KOPT-K1 (cell line): ENCODE measurements around the gene ATP4A.
"Not testable (repeated sequence)": the region's sequence is repeated elsewhere in the genome, so short reads cannot be mapped to it uniquely, and the experiment has no call there.

ENCODE experiments used
- H3K27ac ChIP-seq: fragments of 200-600 bp; sonication (generic); 2 replicates; pipeline ENCODE4 v1.5.1; 2016; ENCODE audit warnings: antibody characterized with exemption, mild to moderate bottlenecking, low read depth, low read length; ENCODE audit not compliant: poor library complexity, severe bottlenecking
- H3K36me3 ChIP-seq: fragments of 200-600 bp; sonication (generic); 2 replicates; pipeline ENCODE4 v1.5.1; 2017; ENCODE audit warnings: antibody characterized with exemption, mild to moderate bottlenecking, low read length, moderate library complexity; ENCODE audit not compliant: insufficient read depth
- H3K9me3 ChIP-seq: fragments of 200-600 bp; sonication (generic); 2 replicates; pipeline ENCODE4 v1.5.1; 2017; ENCODE audit warnings: antibody characterized with exemption, low read length, mild to moderate bottlenecking; ENCODE audit not compliant: insufficient read depth, poor library complexity, severe bottlenecking

The ATP4A gene

GRCh38 chr19:35563207-35563829 lies at the start of gene ATP4A:
Gene ATP4A, minus strand, starts transcription at chr19:35563658. Its CDS starts 29 bp downstream, at chr19:35563629.
- Histone ChIP-seq H3K27ac (no peak within 1 kb of the TSS), H3K36me3 (no peaks in the 10 kb centered on the region), H3K9me3 (no peaks in the 10 kb centered on the region)

DNA sequence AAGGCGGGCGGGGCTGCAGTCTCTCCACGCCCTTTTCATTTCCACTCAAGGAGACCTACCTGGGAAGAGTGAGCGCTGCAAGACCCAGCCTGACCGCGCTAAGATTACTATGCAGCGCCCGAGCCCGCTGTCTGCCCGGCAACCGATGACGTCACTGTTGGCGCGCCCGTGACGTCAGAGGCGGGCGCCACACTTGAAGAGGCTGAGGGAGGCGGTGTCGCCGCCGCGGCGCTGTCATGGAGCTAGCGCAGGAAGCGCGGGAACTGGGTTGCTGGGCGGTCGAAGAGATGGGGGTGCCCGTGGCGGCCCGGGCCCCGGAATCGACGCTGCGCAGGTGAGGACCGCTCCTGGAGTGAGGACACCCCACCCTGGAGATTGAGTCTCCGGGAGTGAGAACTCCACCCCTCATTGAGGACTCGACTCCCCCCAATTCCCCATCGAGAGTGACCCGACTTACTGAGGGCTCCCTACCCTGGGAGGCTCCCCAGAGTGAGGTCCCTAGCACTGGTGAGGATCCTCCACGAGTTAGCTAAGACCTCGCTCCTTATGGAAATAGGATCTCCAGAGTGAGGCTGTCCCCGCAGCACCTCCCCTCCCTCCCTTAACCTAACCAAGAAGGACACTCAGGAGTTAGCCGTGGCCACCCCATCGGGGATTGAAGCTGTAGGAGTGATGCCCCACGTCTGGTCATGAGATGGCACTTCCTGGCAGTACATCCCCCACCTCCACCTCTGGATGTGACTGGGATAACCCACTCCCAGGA lies 49.3 kb upstream of the ATP4A start, which contains the start of gene HAUS5:
TSS of gene HAUS5 (plus strand) at position 177 of the 763 bp plus-strand sequence. CDS start at position 237, 60 bp downstream.
- peak within 1 kb of the TSS; percentile 86 for H3K27ac ChIP-seq
- peaks cover 6% of the 10 kb centered on the region for H3K9me3 ChIP-seq
- H3K36me3 ChIP-seq = peaks cover 31% of the 10 kb centered on the region

DNA sequence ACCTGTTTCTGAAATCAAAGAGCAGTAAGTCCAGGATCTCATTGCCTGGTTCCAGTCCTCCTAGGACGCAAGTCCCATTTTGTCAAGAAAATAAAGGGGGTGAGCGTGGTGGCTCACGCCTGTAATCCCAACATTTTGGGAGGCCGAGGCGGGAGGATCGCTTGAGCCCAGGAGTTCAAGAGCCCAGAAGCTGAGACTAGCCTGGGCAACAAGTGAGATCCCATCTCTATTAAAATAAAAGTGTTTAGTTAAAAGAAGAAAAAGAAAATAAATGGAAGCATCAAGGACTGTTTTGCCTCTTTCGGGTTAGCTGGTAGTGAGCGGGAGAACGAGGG lies 48.7 kb upstream of the ATP4A start:
- Histone ChIP-seq H3K27ac (no peak overlapping the region), H3K36me3 (peaks cover 26% of the 10 kb centered on the region), H3K9me3 (peaks cover 12% of the 10 kb centered on the region)

GRCh38 chr19:35609851-35610353 lies 46.4 kb upstream of the ATP4A start:
- Histone ChIP-seq H3K36me3 (peaks cover 4% of the 10 kb centered on the region; the same call in 1 of the 2 replicates), H3K27ac (no peak overlapping the region), H3K9me3 (peaks cover 18% of the 10 kb centered on the region)

GRCh38 chr19:35608251-35608650 lies 44.8 kb upstream of the ATP4A start:
- peaks cover 18% of the 10 kb centered on the region for H3K9me3 ChIP-seq
- H3K27ac ChIP-seq = no peak overlapping the region
- H3K36me3 ChIP-seq = no peaks in the 10 kb centered on the region

- H3K27ac ChIP-seq = no peak overlapping the region
- no peaks in the 10 kb centered on the region for H3K36me3 ChIP-seq
- peaks cover 18% of the 10 kb centered on the region for H3K9me3 ChIP-seq
These were observed 44.2 kb upstream of the ATP4A start for GRCh38 chr19:35607661-35608060.

DNA sequence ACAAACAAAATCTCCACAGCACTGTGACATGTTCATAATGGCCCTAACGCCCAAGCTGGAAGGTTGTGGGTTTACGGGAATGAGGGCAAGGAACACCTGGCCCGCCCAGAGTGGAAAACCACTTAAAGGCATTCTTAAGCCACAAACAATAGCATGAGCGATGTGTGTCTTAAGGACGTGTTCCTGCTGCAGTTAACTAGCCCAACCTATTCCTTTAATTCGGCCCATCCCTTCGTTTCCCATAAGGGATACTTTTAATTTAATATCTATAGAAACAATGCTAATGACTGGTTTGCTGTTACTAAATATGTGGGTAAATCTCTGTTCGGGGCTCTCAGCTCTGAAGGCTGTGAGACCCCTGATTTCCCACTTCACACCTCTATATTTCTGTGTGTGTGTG lies 43.7 kb upstream of the ATP4A start:
- H3K9me3 ChIP-seq = peaks cover 18% of the 10 kb centered on the region
- not testable (repeated sequence) for H3K27ac ChIP-seq, H3K36me3 ChIP-seq

DNA sequence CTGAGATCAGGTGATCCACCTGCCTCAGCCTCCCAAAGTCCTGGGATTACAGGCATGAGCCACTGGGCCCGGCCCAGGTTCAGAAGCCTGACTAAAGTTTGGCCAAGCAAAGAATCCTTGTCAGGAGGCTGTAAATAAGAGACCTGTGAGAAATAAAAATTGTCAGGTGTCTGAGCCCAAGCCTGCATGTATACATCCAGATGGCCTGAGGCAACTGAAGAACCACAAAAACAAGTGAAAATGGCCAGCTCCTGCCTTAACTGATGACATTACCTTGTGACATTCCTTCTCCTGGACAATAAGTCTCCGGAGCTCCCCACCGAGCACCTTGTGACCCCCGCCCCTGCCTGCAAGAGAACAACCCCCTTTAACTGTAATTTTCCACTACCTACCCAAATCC lies 41.0 kb upstream of the ATP4A start:
- not testable (repeated sequence) for H3K36me3 ChIP-seq, H3K27ac ChIP-seq
- peaks cover 18% of the 10 kb centered on the region for H3K9me3 ChIP-seq

GRCh38 chr19:35601971-35602370 lies 38.5 kb upstream of the ATP4A start:
- Histone ChIP-seq H3K36me3 (no peaks in the 10 kb centered on the region), H3K9me3 (peaks cover 5% of the 10 kb centered on the region), H3K27ac (no peak overlapping the region)

DNA sequence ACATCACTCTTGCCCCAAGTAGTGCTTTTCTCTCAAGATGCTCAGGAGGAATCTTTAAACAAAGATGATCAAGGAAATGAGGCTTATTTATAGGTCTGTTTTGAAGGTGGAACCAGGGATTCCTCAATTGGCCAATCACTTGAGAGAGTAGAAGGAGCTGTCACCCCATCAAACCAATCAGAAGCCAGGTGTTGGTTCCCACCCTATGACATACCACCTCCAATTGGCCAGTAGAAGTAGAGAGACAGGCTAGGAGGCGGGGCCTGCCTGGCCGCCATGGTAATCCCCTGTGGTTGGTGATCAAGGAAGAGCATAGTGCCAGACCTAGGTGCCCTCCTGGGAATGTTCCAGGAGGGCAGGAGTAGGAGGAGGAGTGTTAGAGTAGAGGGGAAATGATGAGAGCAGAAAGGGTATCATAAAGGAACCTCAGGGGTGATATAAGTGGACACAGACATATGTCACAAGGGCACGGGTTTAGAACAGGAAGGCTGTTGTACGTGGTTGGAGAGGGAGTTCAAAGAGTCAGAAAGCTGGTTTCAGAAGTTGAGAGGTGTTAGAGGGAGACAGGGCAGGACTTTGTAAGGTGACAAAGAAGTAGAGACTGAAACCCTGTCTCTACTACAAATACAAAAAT lies 33.0 kb upstream of the ATP4A start:
- Histone ChIP-seq H3K9me3 (no peaks in the 10 kb centered on the region), H3K27ac (no peak overlapping the region), H3K36me3 (no peaks in the 10 kb centered on the region)

DNA sequence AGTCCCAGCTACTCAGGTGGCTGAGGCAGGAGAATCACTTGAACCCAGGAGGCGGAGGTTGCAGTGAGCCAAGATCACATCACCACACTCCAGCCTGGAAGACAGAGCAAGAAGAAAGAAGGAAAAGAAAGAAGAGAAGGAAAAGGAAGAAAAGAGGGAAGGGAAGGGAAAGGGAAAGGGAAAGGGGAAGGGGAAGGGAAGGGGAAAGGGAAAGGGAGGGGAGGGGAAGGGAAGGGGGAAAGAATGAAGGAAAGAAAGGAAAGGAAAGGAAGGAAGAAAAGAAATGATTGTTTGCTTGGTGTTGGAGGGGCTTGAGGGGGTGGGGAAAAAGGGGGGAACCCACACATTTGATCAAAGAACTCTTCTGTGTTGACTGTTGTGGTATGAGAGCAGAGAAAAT lies 32.5 kb upstream of the ATP4A start:
- Histone ChIP-seq H3K27ac (no peak overlapping the region), H3K9me3 (no peaks in the 10 kb centered on the region)

DNA sequence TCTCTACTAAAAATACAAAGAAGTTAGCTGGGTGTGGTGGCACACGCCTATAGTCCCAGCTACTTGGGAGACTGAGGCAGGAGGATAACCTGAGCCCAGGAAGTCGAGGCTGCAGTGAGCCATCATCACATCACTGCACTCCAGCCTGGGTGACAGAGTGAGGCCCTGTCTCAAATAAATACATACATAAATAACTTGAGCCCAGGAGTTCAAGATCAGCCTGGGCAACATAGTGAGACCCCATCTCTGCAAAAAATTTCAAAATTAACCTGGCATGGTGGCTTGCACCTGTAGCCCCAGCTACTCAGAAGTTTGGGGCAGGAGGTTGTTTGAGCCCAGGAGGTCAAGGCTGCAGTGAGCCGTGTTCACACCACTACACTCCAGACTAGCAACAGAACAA lies 31.6 kb upstream of the ATP4A start:
- not testable (repeated sequence) for H3K27ac ChIP-seq, H3K36me3 ChIP-seq, H3K9me3 ChIP-seq

More for the DNA sequence above, 32.5 kb upstream of the ATP4A start:
- H3K36me3 ChIP-seq = no peaks in the 10 kb centered on the region

GRCh38 chr19:35592226-35592625 lies 28.8 kb upstream of the ATP4A start:
- H3K36me3 ChIP-seq = no peaks in the 10 kb centered on the region

GRCh38 chr19:35590875-35591274 lies 27.4 kb upstream of the ATP4A start:
- no peaks in the 10 kb centered on the region for H3K9me3 ChIP-seq
- H3K36me3 ChIP-seq = no peaks in the 10 kb centered on the region
- H3K27ac ChIP-seq = no peak overlapping the region

More at GRCh38 chr19:35592226-35592625, 28.8 kb upstream of the ATP4A start:
- Histone ChIP-seq H3K27ac (no peak overlapping the region), H3K9me3 (no peaks in the 10 kb centered on the region)

GRCh38 chr19:35587321-35587720 lies 23.9 kb upstream of the ATP4A start:
- Histone ChIP-seq H3K27ac (no peak overlapping the region), H3K36me3 (no peaks in the 10 kb centered on the region), H3K9me3 (no peaks in the 10 kb centered on the region)
